ENCODE measurements around the gene GALNT2. TPM values are rescaled to one million over a fixed set of nuclear protein-coding genes. Genes with fewer than 3 reads are reported as not detected.

Gene GALNT2
- total and polyA plus RNA-seq, 9 donors = 38.6 to 142 (median 83.7) TPM

DNA sequence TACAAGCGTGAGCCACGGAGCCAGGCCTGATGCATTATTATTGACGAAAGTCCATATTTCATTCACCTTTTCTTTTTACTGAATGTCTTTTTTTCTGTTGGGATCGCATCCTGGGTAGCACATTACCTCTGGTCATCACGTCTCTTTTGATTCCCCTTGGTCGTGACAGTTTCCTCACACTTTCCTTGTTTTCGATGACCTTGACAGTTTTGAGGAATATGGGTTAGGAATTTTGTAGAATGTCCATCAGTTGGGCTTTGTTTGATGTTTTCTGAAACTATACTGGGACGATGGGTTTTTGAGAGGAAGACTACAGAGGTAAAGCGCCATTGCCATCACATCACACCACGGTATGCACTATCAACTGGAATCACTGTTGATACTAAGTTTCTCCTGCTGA, 26.6 kb upstream of the GALNT2 start:
- 89 to 95% (median 93%) methylated on average over 10 of the region's 10 CpGs for WGBS, 3 donors
- Histone ChIP-seq H3K27ac (no peak overlapping the region), H3K36me3 (no peaks in the 10 kb centered on the region), H3K9me3 (no peaks in the 10 kb centered on the region), H3K4me3 (no peak overlapping the region), H3K27me3 (no peaks in the 10 kb centered on the region), H3K4me1 (ENCODE audit: insufficient read depth) (no peaks in the 10 kb centered on the region)
- no peak for DNase-seq
- TF ChIP-seq EP300 (IDR thresholded peaks at IDR 0.05) (no peak), CTCF (IDR thresholded peaks at IDR 0.05) (no peak), POLR2A (IDR thresholded peaks at IDR 0.05) (no peak)
- intact Hi-C loops (cut with DNase I) = no loop called here

GRCh38 chr1:230043081-230043480, 24.0 kb upstream of the GALNT2 start:
- no peak overlapping the region for H3K4me3 ChIP-seq
- TF ChIP-seq EP300 (IDR thresholded peaks at IDR 0.05) (no peak), CTCF (IDR thresholded peaks at IDR 0.05) (no peak), POLR2A (IDR thresholded peaks at IDR 0.05) (no peak)
- intact Hi-C loops (cut with DNase I) = no loop called here
- H3K27ac ChIP-seq = no peak overlapping the region
- H3K4me1 ChIP-seq (ENCODE audit: insufficient read depth) = no peaks in the 10 kb centered on the region
- no peaks in the 10 kb centered on the region for H3K36me3 ChIP-seq
- no peak for DNase-seq
- 83 to 87% (median 84%) methylated on average over 3 of the region's 3 CpGs for WGBS, 3 donors
- H3K27me3 ChIP-seq = no peaks in the 10 kb centered on the region
- no peaks in the 10 kb centered on the region for H3K9me3 ChIP-seq

DNA sequence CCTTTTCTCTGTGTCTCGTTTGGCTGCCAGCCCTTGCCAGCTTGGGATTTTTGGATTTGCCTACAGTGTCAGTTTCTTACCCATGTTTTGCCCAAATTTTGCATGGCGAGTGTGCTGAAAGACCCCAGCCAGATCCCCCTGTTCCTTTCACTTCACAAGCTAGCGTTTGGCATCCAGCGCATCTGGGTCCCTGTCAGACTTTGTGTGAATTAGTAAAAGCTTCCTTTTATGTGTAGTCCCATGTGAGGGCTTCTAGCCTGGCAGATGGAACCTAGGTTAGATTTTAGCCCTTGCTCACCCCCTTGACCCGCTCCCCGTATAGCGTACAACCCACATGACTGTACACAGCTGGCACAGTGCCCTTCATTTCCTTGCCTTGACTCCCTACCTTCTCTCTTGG, 22.3 kb upstream of the GALNT2 start:
- 90 to 92% (median 90%) methylated on average over 7 of the region's 7 CpGs for WGBS, 3 donors
- H3K9me3 ChIP-seq = no peaks in the 10 kb centered on the region
- DNase-seq = no peak
- no peaks in the 10 kb centered on the region for H3K36me3 ChIP-seq
- H3K27ac ChIP-seq = no peak overlapping the region
- no peak overlapping the region for H3K4me3 ChIP-seq
- H3K27me3 ChIP-seq = no peaks in the 10 kb centered on the region
- intact Hi-C loops (cut with DNase I) = no loop called here
- no peaks in the 10 kb centered on the region for H3K4me1 ChIP-seq (ENCODE audit: insufficient read depth)
- TF ChIP-seq POLR2A (IDR thresholded peaks at IDR 0.05) (no peak), EP300 (IDR thresholded peaks at IDR 0.05) (no peak), CTCF (IDR thresholded peaks at IDR 0.05) (no peak)

GRCh38 chr1:230047114-230047865, 19.7 kb upstream of the GALNT2 start:
- intact Hi-C loops (cut with DNase I) = no loop called here
- H3K27me3 ChIP-seq = no peaks in the 10 kb centered on the region
- TF ChIP-seq CTCF (IDR thresholded peaks at IDR 0.05) (no peak), POLR2A (IDR thresholded peaks at IDR 0.05) (no peak), EP300 (IDR thresholded peaks at IDR 0.05) (no peak)
- no peak overlapping the region for H3K4me3 ChIP-seq
- no peak overlapping the region for H3K27ac ChIP-seq
- H3K9me3 ChIP-seq = no peaks in the 10 kb centered on the region
- no peak for DNase-seq
- WGBS, 3 donors = 67 to 69% (median 68%) methylated on average over 10 of the region's 10 CpGs
- no peaks in the 10 kb centered on the region for H3K36me3 ChIP-seq
- no peaks in the 10 kb centered on the region for H3K4me1 ChIP-seq (ENCODE audit: insufficient read depth)

Measured in ovary (tissue), 9 donors.